Measurements from ENCODE around the gene ZIC5.

ZIC5 gene

GRCh38 chr13:99988529-99989275 is 17.1 kb upstream of the ZIC5 start:
- H3K4me3 ChIP-seq (ENCODE audit: low read depth, low read length, poor library complexity, severe bottlenecking), result no peak overlapping the region
- H3K9ac ChIP-seq (ENCODE audit: low read length), result no peak overlapping the region
- no peak overlapping the region for H3K27ac ChIP-seq (ENCODE audit: low read depth, low read length, poor library complexity, severe bottlenecking)
- H3K79me2 ChIP-seq (ENCODE audit: insufficient read depth, low read length), result no peaks in the 10 kb centered on the region
- no peaks in the 10 kb centered on the region for H3F3A ChIP-seq (ENCODE audit: insufficient read depth, low read length)
- H3K4me2 ChIP-seq (ENCODE audit: low read length), result no peak overlapping the region
- H3K27me3 ChIP-seq (ENCODE audit: insufficient read depth, low read length), result 0 out of 2 replicates have a peak, but pooled peaks cover 6% of the 10 kb centered on the region
- H3K9me2 ChIP-seq (ENCODE audit: low read depth, low read length), result no peaks in the 10 kb centered on the region
- H3K4me1 ChIP-seq (ENCODE audit: insufficient read depth, low read length, severe bottlenecking), result no peaks in the 10 kb centered on the region
- no peaks in the 10 kb centered on the region for H4K20me1 ChIP-seq (ENCODE audit: insufficient read depth, low read length)
- H3K9me3 ChIP-seq (ENCODE audit: low read length), result no peaks in the 10 kb centered on the region
- H2AFZ ChIP-seq (ENCODE audit: low read length), result no peak overlapping the region
- TF ChIP-seq, protein P1, sequence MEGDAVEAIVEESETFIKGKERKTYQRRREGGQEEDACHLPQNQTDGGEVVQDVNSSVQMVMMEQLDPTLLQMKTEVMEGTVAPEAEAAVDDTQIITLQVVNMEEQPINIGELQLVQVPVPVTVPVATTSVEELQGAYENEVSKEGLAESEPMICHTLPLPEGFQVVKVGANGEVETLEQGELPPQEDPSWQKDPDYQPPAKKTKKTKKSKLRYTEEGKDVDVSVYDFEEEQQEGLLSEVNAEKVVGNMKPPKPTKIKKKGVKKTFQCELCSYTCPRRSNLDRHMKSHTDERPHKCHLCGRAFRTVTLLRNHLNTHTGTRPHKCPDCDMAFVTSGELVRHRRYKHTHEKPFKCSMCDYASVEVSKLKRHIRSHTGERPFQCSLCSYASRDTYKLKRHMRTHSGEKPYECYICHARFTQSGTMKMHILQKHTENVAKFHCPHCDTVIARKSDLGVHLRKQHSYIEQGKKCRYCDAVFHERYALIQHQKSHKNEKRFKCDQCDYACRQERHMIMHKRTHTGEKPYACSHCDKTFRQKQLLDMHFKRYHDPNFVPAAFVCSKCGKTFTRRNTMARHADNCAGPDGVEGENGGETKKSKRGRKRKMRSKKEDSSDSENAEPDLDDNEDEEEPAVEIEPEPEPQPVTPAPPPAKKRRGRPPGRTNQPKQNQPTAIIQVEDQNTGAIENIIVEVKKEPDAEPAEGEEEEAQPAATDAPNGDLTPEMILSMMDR (IDR thresholded peaks at IDR 0.05; ENCODE audit: low read length), result no peak
- TF ChIP-seq EZH2 (IDR thresholded peaks at IDR 0.05; ENCODE audit: borderline replicate concordance, low read length), result no peak
- H3K36me3 ChIP-seq (ENCODE audit: insufficient read depth, low read length), result no peaks in the 10 kb centered on the region

DNA sequence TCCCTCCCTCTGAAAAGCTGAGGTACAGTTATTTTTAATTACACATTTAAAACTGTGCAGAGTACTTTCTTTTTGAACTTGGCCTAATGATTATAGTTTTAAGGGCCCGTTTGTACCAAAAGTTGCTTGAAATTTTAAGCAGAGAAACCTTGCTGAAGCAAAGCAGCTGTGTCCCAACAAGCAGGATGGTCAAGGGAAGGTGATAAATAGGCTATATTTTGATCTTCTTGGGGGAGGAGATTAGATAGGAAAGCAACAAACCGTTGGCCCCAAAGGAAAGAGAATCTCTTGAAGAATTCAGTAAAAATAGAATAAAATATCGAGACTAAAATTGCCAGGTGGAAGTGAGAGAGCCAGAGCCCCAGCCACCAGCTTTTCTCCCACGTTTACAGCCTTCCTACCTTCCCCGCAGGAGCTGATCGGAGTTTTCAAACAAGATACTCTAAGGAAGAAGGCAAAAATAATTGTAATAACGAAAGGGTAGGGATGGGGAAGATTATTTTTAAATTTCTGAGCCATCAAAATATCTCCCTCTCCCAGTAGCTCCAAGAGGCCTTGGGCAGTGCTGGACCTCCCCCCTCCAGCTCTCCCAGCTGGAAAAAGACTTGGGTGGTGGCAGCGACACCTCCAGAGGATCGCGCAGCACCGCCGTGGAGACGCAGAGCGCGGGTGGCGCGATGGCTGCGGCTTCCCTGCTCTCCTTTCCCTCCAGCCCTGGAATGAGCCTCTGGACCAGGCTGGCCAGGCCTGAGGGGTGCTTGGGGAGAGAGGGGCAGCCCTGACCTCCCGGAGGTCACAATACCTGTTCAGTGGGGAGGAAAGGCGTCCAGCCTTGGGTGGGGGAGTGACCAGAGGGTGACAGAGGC is 15.8 kb upstream of the ZIC5 start:
- Histone ChIP-seq H3F3A (ENCODE audit: insufficient read depth, low read length) (no peaks in the 10 kb centered on the region), H3K9ac (ENCODE audit: low read length) (no peak overlapping the region), H2AFZ (ENCODE audit: low read length) (no peak overlapping the region), H3K9me3 (ENCODE audit: low read length) (0 out of 2 replicates have a peak, but pooled peaks cover 2% of the 10 kb centered on the region), H3K4me1 (ENCODE audit: insufficient read depth, low read length, severe bottlenecking) (no peaks in the 10 kb centered on the region), H3K9me2 (ENCODE audit: low read depth, low read length) (no peaks in the 10 kb centered on the region), H3K27ac (ENCODE audit: low read depth, low read length, poor library complexity, severe bottlenecking) (no peak overlapping the region), H3K4me2 (ENCODE audit: low read length) (no peak overlapping the region), H3K79me2 (ENCODE audit: insufficient read depth, low read length) (no peaks in the 10 kb centered on the region), H3K36me3 (ENCODE audit: insufficient read depth, low read length) (no peaks in the 10 kb centered on the region), H3K4me3 (ENCODE audit: low read depth, low read length, poor library complexity, severe bottlenecking) (no peak overlapping the region), H4K20me1 (ENCODE audit: insufficient read depth, low read length) (no peaks in the 10 kb centered on the region), H3K27me3 (ENCODE audit: insufficient read depth, low read length) (peaks cover 6% of the 10 kb centered on the region; the same call in 1 of the 2 replicates)
- TF ChIP-seq EZH2 (IDR thresholded peaks at IDR 0.05; ENCODE audit: borderline replicate concordance, low read length), result no peak
- TF ChIP-seq, protein P1 (IDR thresholded peaks at IDR 0.05; ENCODE audit: low read length), result no peak

GRCh38 chr13:99986741-99987140 is 15.2 kb upstream of the ZIC5 start:
- peaks cover 6% of the 10 kb centered on the region; the same call in 1 of the 2 replicates for H3K27me3 ChIP-seq (ENCODE audit: insufficient read depth, low read length)
- H3K9me3 ChIP-seq (ENCODE audit: low read length), result 0 out of 2 replicates have a peak, but pooled peaks cover 2% of the 10 kb centered on the region
- no peak overlapping the region for H2AFZ ChIP-seq (ENCODE audit: low read length)
- no peaks in the 10 kb centered on the region for H4K20me1 ChIP-seq (ENCODE audit: insufficient read depth, low read length)
- H3K4me2 ChIP-seq (ENCODE audit: low read length), result no peak overlapping the region
- no peak for TF ChIP-seq EZH2 (IDR thresholded peaks at IDR 0.05; ENCODE audit: borderline replicate concordance, low read length)
- TF ChIP-seq, protein P1 (IDR thresholded peaks at IDR 0.05; ENCODE audit: low read length), result no peak
- H3K36me3 ChIP-seq (ENCODE audit: insufficient read depth, low read length), result no peaks in the 10 kb centered on the region
- no peaks in the 10 kb centered on the region for H3K4me1 ChIP-seq (ENCODE audit: insufficient read depth, low read length, severe bottlenecking)
- no peaks in the 10 kb centered on the region for H3K9me2 ChIP-seq (ENCODE audit: low read depth, low read length)
- H3K4me3 ChIP-seq (ENCODE audit: low read depth, low read length, poor library complexity, severe bottlenecking), result no peak overlapping the region
- no peak overlapping the region for H3K9ac ChIP-seq (ENCODE audit: low read length)
- no peaks in the 10 kb centered on the region for H3K79me2 ChIP-seq (ENCODE audit: insufficient read depth, low read length)
- no peak overlapping the region for H3K27ac ChIP-seq (ENCODE audit: low read depth, low read length, poor library complexity, severe bottlenecking)
- H3F3A ChIP-seq (ENCODE audit: insufficient read depth, low read length), result no peaks in the 10 kb centered on the region

Measured in OCI-LY1 (cell line).